ENCODE measurements around the gene PPP6R3.

Gene PPP6R3

DNA sequence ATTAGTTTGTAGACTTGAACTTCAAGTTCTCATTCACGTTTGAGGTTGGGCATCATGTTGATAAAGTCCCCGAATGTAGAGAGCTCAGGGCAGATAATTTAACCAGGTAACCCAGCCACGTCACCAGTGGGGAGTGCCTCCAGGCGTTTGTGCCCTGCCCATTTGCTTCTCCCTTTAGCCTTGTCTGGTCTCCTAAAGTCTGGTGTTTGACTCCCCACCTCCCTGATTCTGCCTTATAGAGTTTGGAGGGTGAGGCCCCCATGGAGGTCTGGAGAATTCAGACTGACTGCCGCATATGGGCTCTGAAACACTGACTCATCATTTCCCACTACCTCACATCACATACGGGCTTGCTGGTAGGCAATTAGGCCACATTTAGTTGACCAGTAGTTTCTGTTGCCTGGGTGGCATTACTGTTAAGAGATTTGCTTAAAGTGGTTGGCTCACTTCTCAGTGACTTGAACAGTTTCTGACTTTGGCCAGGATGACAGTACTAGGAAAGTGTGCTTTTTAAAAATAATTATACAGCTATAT lies 124.5 kb downstream of the PPP6R3 start:
- DNase-seq (ENCODE audit: low spot score): no peak
- in situ Hi-C loops (cut with MboI; ENCODE audit: low sequenced_read_pairs, unreplicated experiment): no loop called here
- no peak for TF ChIP-seq CTCF (IDR thresholded peaks at IDR 0.05; ENCODE audit: borderline replicate concordance, control extremely low read depth, extremely low read depth, insufficient read depth, missing control alignments)

GRCh38 chr11:68589547-68590216 lies 129.1 kb downstream of the PPP6R3 start:
- DNase-seq (ENCODE audit: low spot score): no peak
- no peak for TF ChIP-seq CTCF (IDR thresholded peaks at IDR 0.05; ENCODE audit: borderline replicate concordance, control extremely low read depth, extremely low read depth, insufficient read depth, missing control alignments)
- in situ Hi-C loops (cut with MboI; ENCODE audit: low sequenced_read_pairs, unreplicated experiment): no loop called here

GRCh38 chr11:68591719-68592118 lies 131.2 kb downstream of the PPP6R3 start:
- in situ Hi-C loops (cut with MboI; ENCODE audit: low sequenced_read_pairs, unreplicated experiment): no loop called here
- no peak for DNase-seq (ENCODE audit: low spot score)
- no peak for TF ChIP-seq CTCF (IDR thresholded peaks at IDR 0.05; ENCODE audit: borderline replicate concordance, control extremely low read depth, extremely low read depth, insufficient read depth, missing control alignments)

GRCh38 chr11:68593441-68593840 lies 132.9 kb downstream of the PPP6R3 start:
- in situ Hi-C loops (cut with MboI; ENCODE audit: low sequenced_read_pairs, unreplicated experiment): no loop called here
- DNase-seq (ENCODE audit: low spot score): no peak
- no peak for TF ChIP-seq CTCF (IDR thresholded peaks at IDR 0.05; ENCODE audit: borderline replicate concordance, control extremely low read depth, extremely low read depth, insufficient read depth, missing control alignments)

DNA sequence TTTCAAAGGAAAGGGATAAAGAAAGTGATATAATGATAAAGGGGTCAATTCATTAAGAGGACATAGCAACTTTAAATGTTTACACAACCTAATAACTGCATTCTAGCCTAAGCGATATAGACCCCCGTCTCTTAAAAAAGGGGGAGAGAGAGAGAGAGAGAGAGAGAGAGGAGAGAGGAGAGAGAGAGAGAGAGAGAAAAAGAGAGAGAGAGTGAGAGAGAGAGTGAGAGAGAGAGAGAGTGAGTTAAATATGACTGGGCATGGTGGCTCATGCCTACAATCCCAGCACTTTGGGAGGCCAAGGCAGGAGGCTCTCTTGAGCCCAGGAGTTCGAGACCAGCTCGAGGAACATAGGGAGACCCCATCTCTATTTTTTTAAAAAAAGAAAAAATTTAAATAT lies 133.6 kb downstream of the PPP6R3 start:
- no peak for DNase-seq (ENCODE audit: low spot score)
- no peak for TF ChIP-seq CTCF (IDR thresholded peaks at IDR 0.05; ENCODE audit: borderline replicate concordance, control extremely low read depth, extremely low read depth, insufficient read depth, missing control alignments)
- in situ Hi-C loops (cut with MboI; ENCODE audit: low sequenced_read_pairs, unreplicated experiment): no loop called here

- no peak for TF ChIP-seq CTCF (IDR thresholded peaks at IDR 0.05; ENCODE audit: borderline replicate concordance, control extremely low read depth, extremely low read depth, insufficient read depth, missing control alignments)
- DNase-seq (ENCODE audit: low spot score): no peak
- in situ Hi-C loops (cut with MboI; ENCODE audit: low sequenced_read_pairs, unreplicated experiment): no loop called here
Observed at GRCh38 chr11:68596231-68596630, 135.7 kb downstream of the PPP6R3 start.
